GM21390 (cell line): ENCODE data around the gene KRTAP9-6.
"Not testable (repeated sequence)": the region's sequence is repeated elsewhere in the genome, so short reads cannot be mapped to it uniquely, and the experiment has no call there.

Experiments
- ATAC-seq: cut with Tn5 transposase; IDR thresholded peaks from one replicate; pipeline ENCODE4 v1.9.1; 2021; ENCODE audit not compliant: unreplicated experiment

Gene KRTAP9-6

GRCh38 chr17:41271323-41271722, 6.1 kb downstream of the KRTAP9-6 start:
- ATAC-seq = not testable (repeated sequence)

- ATAC-seq = no peak
Observed at GRCh38 chr17:41271858-41272257, 6.7 kb downstream of the KRTAP9-6 start.

- ATAC-seq = not testable (repeated sequence)
Observed at GRCh38 chr17:41275648-41276190, 10.5 kb downstream of the KRTAP9-6 start, which contains the start of gene KRTAP9-7. KRTAP9-7 (plus strand) TSS chr17:41275698; CDS start chr17:41275698, 0 bp downstream.

- ATAC-seq = no peak
Observed at GRCh38 chr17:41278176-41278955, 13.2 kb downstream of the KRTAP9-6 start.

- no peak for ATAC-seq
Observed at GRCh38 chr17:41284043-41284442, 18.9 kb downstream of the KRTAP9-6 start.

GRCh38 chr17:41284546-41284945, 19.4 kb downstream of the KRTAP9-6 start:
- ATAC-seq = no peak

- no peak for ATAC-seq
Observed at GRCh38 chr17:41287050-41287449, 21.9 kb downstream of the KRTAP9-6 start.

- no peak for ATAC-seq
Observed at GRCh38 chr17:41294016-41294415, 28.8 kb downstream of the KRTAP9-6 start.

- no peak for ATAC-seq
Observed at GRCh38 chr17:41296846-41297245, 31.7 kb downstream of the KRTAP9-6 start.

GRCh38 chr17:41298458-41299135, 33.4 kb downstream of the KRTAP9-6 start:
- no peak for ATAC-seq

- no peak for ATAC-seq
Observed at GRCh38 chr17:41301204-41301790, 36.1 kb downstream of the KRTAP9-6 start.

- ATAC-seq = no peak
Observed at GRCh38 chr17:41301916-41302901, 37.0 kb downstream of the KRTAP9-6 start, which contains the start of gene KRTAP29-1. KRTAP29-1 (minus strand) TSS chr17:41302851; CDS start chr17:41302851, 0 bp downstream.

GRCh38 chr17:41302981-41303380, 37.8 kb downstream of the KRTAP9-6 start:
- ATAC-seq = no peak

- ATAC-seq = no peak
Observed at GRCh38 chr17:41304091-41304490, 38.9 kb downstream of the KRTAP9-6 start.

GRCh38 chr17:41307647-41308046, 42.5 kb downstream of the KRTAP9-6 start:
- no peak for ATAC-seq

GRCh38 chr17:41308251-41308917, 43.2 kb downstream of the KRTAP9-6 start:
- no peak for ATAC-seq

GRCh38 chr17:41308918-41309359, 43.8 kb downstream of the KRTAP9-6 start, which contains the start of gene KRTAP16-1:
KRTAP16-1 (minus strand) TSS chr17:41309309; CDS start chr17:41309253, 56 bp downstream.
- no peak for ATAC-seq

- no peak for ATAC-seq
Observed at GRCh38 chr17:41311111-41311510, 45.9 kb downstream of the KRTAP9-6 start.

GRCh38 chr17:41315204-41315794, 50.1 kb downstream of the KRTAP9-6 start, which contains the start of gene KRTAP17-1:
KRTAP17-1 (minus strand) TSS chr17:41315710; CDS start chr17:41315650, 60 bp downstream.
- no peak for ATAC-seq
